Vagina (tissue), 2 donors: ENCODE measurements around the gene IL1RAPL1. TPM values are rescaled to one million over a fixed set of nuclear protein-coding genes. Genes with fewer than 3 reads are reported as not detected.
"Not testable (repeated sequence)": the region's sequence is repeated elsewhere in the genome, so short reads cannot be mapped to it uniquely, and the experiment has no call there.

Source experiments
- DNase-seq, 2 donors: peaks; one replicate each; pipeline ENCODE4 v3.0.0-alpha.2; 2017; ENCODE audit errors: extremely low spot score in 2 of 2
- H3K27ac ChIP-seq: fragments of 200-600 bp; sonication (generic); one replicate; pipeline ENCODE4 v1.5.1; 2019
- H3K27me3 ChIP-seq: fragments of 200-600 bp; sonication (generic); one replicate; pipeline ENCODE4 v1.5.1; 2019
- H3K36me3 ChIP-seq, 2 donors: fragments of 200-600 bp; sonication (generic); one replicate each; pipeline ENCODE4 v1.5.1; 2017 to 2019
- H3K4me1 ChIP-seq: fragments of 200-600 bp; sonication (generic); one replicate; pipeline ENCODE4 v1.5.1; 2019
- H3K4me3 ChIP-seq, 2 donors: fragments of 200-600 bp; sonication (generic); 1 replicate in 1 of 2; 2 replicates in 1 of 2; pipeline ENCODE4 v1.5.1; 2016 to 2019
- H3K9me3 ChIP-seq: fragments of 200-600 bp; sonication (generic); one replicate; pipeline ENCODE4 v1.5.1; 2019
- POLR2A ChIP-seq, 2 donors: fragments of 450-650 bp; IDR thresholded peaks; one replicate each; pipeline ENCODE4 v1.6.1; 2017; ENCODE audit warnings: antibody characterized with exemption in 2 of 2, mild to moderate bottlenecking in 2 of 2, moderate library complexity in 2 of 2
- POLR2AphosphoS5 ChIP-seq, 2 donors: sonication (generic); formaldehyde crosslinking; IDR thresholded peaks; one replicate each; pipeline ENCODE4 v1.9.0; 2017; ENCODE audit warnings: antibody characterized with exemption in 2 of 2, mild to moderate bottlenecking in 2 of 2, low read depth in 1 of 2; ENCODE audit not compliant: insufficient read depth in 1 of 2
- intact Hi-C: fragments of 100-400 bp; cut with DNase I; formaldehyde crosslinking; loops from one replicate; pipeline ENCODE4 v1.15.1; 2023
- total RNA-seq: library from RNA; depleted of rRNA; stranded (reverse); fragments of >200 nt; gene quantifications from one replicate; pipeline ENCODE4 v1.2.3, GENCODE V29; 2016
- TF ChIP-seq, protein P1 (sequence below), 3 experiments: fragments of 450-650 bp in 2 of 3; fragments of 200-600 bp in 1 of 3; sonication (generic) in 1 of 3; IDR thresholded peaks; one replicate each; pipeline ENCODE4 v1.5.1; 2017 to 2019; ENCODE audit warnings: antibody characterized with exemption in 3 of 3, mild to moderate bottlenecking in 2 of 3, moderate library complexity in 2 of 3

Gene IL1RAPL1
- total RNA-seq, 1 donor from 2014 or later: not detected

DNA sequence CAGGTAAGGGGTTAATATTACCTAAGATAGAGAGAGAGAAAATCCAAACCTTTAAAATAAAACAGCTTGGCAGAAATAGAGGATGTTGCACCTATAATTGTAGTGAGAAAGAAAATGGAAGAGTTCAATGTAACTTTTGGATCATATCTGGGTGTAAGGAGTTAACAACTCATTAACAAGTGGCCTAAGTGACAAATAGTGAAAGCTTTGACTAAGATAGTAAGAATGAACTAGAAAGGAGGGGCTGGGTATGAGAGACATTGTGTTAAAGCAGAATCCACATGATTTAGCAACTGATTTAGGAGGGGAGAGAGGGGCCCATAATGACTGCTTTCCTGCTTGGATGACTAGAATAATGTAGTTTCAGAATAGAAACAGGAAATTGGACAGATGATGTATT lies 761.0 kb downstream of the IL1RAPL1 start:
- H3K27ac ChIP-seq: no peak overlapping the region
- H3K9me3 ChIP-seq: no peaks in the 10 kb centered on the region
- intact Hi-C loops: no loop called here
- H3K4me3 ChIP-seq: no peak overlapping the region
- H3K27me3 ChIP-seq: no peaks in the 10 kb centered on the region
- TF ChIP-seq, protein P1, sequence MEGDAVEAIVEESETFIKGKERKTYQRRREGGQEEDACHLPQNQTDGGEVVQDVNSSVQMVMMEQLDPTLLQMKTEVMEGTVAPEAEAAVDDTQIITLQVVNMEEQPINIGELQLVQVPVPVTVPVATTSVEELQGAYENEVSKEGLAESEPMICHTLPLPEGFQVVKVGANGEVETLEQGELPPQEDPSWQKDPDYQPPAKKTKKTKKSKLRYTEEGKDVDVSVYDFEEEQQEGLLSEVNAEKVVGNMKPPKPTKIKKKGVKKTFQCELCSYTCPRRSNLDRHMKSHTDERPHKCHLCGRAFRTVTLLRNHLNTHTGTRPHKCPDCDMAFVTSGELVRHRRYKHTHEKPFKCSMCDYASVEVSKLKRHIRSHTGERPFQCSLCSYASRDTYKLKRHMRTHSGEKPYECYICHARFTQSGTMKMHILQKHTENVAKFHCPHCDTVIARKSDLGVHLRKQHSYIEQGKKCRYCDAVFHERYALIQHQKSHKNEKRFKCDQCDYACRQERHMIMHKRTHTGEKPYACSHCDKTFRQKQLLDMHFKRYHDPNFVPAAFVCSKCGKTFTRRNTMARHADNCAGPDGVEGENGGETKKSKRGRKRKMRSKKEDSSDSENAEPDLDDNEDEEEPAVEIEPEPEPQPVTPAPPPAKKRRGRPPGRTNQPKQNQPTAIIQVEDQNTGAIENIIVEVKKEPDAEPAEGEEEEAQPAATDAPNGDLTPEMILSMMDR (IDR thresholded peaks at IDR 0.05): no peak
- TF ChIP-seq POLR2AphosphoS5 (IDR thresholded peaks at IDR 0.05; ENCODE audit: insufficient read depth in 1 of 2, low read depth in 1 of 2) (no peak), POLR2A (IDR thresholded peaks at IDR 0.05) (no peak)
- H3K36me3 ChIP-seq: no peaks in the 10 kb centered on the region
- H3K4me1 ChIP-seq: no peaks in the 10 kb centered on the region
- no peak for DNase-seq

DNA sequence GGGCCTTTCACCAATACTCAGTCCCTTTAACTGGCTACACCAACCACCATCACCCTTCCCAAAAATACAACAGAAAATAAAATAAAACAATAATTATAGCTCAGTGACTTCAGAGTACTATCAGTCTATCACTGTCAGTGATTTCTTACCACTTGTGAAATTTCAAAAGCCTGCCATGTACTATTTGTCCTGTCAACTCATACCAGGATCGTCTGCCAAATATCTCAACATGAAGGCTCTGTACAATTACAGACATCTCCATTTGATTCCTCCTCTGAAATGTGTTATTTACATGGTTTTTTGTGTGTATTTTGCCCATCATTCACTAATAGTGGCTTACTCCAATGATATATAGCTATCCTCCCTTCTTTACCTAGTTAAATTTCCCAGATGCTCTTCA lies 772.0 kb downstream of the IL1RAPL1 start:
- intact Hi-C loops: no loop called here
- H3K27me3 ChIP-seq: no peaks in the 10 kb centered on the region
- no peak overlapping the region for H3K4me3 ChIP-seq
- no peaks in the 10 kb centered on the region for H3K36me3 ChIP-seq
- no peak overlapping the region for H3K27ac ChIP-seq
- TF ChIP-seq, protein P1 (IDR thresholded peaks at IDR 0.05): no peak
- TF ChIP-seq POLR2AphosphoS5 (IDR thresholded peaks at IDR 0.05; ENCODE audit: insufficient read depth in 1 of 2, low read depth in 1 of 2) (no peak), POLR2A (IDR thresholded peaks at IDR 0.05) (no peak)
- H3K4me1 ChIP-seq: no peaks in the 10 kb centered on the region
- DNase-seq: no peak
- no peaks in the 10 kb centered on the region for H3K9me3 ChIP-seq

DNA sequence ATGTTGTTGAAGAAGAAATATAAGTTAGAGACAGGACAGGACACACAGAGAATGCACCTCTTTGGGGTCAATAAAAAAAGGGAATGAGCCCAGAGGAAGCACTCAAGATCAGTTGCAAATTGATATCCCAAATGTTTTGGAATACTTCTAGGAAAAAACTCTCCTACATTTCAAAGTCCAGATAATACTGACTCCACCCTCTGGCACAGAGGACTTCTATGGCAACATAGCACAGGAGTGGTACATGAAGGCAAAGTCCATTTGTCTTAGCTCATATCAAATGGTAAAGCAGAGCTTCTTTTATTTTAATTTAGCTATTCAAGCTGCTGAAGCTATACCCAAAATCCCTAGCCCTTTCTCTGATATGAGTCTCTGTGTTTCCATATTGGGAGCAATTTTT lies 787.5 kb downstream of the IL1RAPL1 start:
- H3K36me3 ChIP-seq, H3K9me3 ChIP-seq, H3K27me3 ChIP-seq, H3K4me3 ChIP-seq, H3K27ac ChIP-seq, DNase-seq, intact Hi-C loops, H3K4me1 ChIP-seq: not testable (repeated sequence)

DNA sequence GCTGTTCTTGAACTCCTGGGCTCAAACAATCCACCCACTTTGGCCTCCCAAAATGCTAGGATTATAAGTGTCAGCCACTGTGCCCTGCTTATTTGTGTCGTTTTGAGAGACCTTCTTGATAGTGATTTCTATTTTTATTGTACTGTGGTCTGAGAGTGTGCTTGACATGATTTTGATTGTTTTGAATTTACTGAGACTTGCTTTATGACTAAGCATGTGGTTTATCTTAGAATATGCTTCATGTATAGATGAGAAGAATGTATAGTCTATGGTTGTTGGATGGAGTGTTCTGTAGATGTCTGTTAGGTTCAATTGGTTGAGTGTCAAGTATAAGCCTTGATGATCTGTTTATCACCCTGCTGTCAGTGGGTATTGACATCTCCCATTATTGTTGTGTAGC lies 789.3 kb downstream of the IL1RAPL1 start:
- no peak overlapping the region for H3K27ac ChIP-seq
- no peaks in the 10 kb centered on the region for H3K9me3 ChIP-seq
- H3K36me3 ChIP-seq: no peaks in the 10 kb centered on the region
- no peaks in the 10 kb centered on the region for H3K4me1 ChIP-seq
- intact Hi-C loops: no loop called here
- no peak overlapping the region for H3K4me3 ChIP-seq
- no peak for DNase-seq
- H3K27me3 ChIP-seq: no peaks in the 10 kb centered on the region
- TF ChIP-seq POLR2A (IDR thresholded peaks at IDR 0.05): no peak
- TF ChIP-seq, protein P1 (IDR thresholded peaks at IDR 0.05): no peak

DNA sequence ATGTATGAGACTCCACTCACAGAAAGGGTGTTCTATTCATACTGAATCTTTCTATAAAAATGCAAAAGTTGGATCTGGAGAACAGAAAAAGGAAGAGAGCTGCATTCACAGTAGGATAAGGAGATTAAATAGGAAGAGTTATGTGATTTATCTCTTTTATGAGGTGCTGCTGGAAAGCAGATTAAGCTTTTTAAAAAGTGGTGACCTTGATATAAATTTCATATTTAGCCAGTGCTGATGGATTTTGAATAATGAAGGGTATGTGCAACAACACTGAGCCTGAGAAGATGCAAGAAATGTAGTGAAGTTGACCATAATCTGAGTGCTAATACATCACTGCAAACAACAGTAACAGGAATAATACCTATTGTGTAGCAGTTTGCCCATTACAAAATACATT lies 795.6 kb downstream of the IL1RAPL1 start:
- no peaks in the 10 kb centered on the region for H3K27me3 ChIP-seq
- no peaks in the 10 kb centered on the region for H3K4me1 ChIP-seq
- no peaks in the 10 kb centered on the region for H3K36me3 ChIP-seq
- H3K27ac ChIP-seq: no peak overlapping the region
- TF ChIP-seq, protein P1 (IDR thresholded peaks at IDR 0.05): no peak
- no peak for TF ChIP-seq POLR2AphosphoS5 (IDR thresholded peaks at IDR 0.05; ENCODE audit: insufficient read depth in 1 of 2, low read depth in 1 of 2)
- no peak for TF ChIP-seq POLR2A (IDR thresholded peaks at IDR 0.05)
- no peak overlapping the region for H3K4me3 ChIP-seq
- DNase-seq: no peak
- no peaks in the 10 kb centered on the region for H3K9me3 ChIP-seq
- intact Hi-C loops: no loop called here

DNA sequence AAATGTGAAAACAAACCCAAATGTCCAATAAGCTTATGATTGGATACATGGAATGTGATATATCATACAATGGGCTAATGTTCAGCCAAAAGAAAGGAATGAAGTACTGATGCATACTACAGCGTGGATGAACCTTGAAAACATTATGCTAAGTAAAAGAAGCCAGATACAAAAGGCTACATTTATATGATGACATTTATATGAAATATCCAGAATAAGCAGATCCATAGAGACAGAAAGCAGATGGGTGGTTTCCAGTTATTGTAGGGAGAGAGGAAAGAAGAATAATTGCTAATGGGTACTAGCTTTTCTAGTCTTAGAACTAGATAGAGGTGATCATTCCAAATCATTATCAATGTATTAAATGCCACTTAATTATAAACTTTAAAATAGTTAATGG lies 801.3 kb downstream of the IL1RAPL1 start:
- no peaks in the 10 kb centered on the region for H3K4me1 ChIP-seq
- TF ChIP-seq, protein P1 (IDR thresholded peaks at IDR 0.05): no peak
- TF ChIP-seq POLR2AphosphoS5 (IDR thresholded peaks at IDR 0.05; ENCODE audit: insufficient read depth in 1 of 2, low read depth in 1 of 2) (no peak), POLR2A (IDR thresholded peaks at IDR 0.05) (no peak)
- H3K36me3 ChIP-seq: no peaks in the 10 kb centered on the region
- H3K27me3 ChIP-seq: no peaks in the 10 kb centered on the region
- intact Hi-C loops: no loop called here
- DNase-seq: no peak
- H3K9me3 ChIP-seq: no peaks in the 10 kb centered on the region
- H3K27ac ChIP-seq: no peak overlapping the region
- no peak overlapping the region for H3K4me3 ChIP-seq
